Prostate gland (tissue), 2 donors: ENCODE results near the gene DRICH1.
"Not testable (repeated sequence)": the region's sequence is repeated elsewhere in the genome, so short reads cannot be mapped to it uniquely, and the experiment has no call there.

ENCODE experiments used
- CTCF ChIP-seq, 4 experiments: fragments of 200-600 bp in 2 of 4; fragments of 450-650 bp in 2 of 4; sonication (generic) in 2 of 4; IDR thresholded peaks; 1 replicate in 3 of 4; 2 replicates in 1 of 4; pipeline ENCODE4 v1.5.1; 2016 to 2019; ENCODE audit warnings: antibody characterized with exemption in 4 of 4, mild to moderate bottlenecking in 2 of 4, moderate library complexity in 2 of 4
- POLR2A ChIP-seq: fragments of 450-650 bp; IDR thresholded peaks from one replicate; pipeline ENCODE4 v1.6.1; 2016; ENCODE audit warnings: antibody characterized with exemption, mild to moderate bottlenecking
- POLR2AphosphoS5 ChIP-seq: sonication (generic); formaldehyde crosslinking; IDR thresholded peaks from one replicate; pipeline ENCODE4 v1.6.1; 2017; ENCODE audit warnings: antibody characterized with exemption

- TF ChIP-seq CTCF (IDR thresholded peaks at IDR 0.05); POLR2AphosphoS5; POLR2A: not testable (repeated sequence)
Observed at GRCh38 chr22:23635291-23635690, 3.2 kb upstream of the DRICH1 start.
